Uterus (tissue), 2 donors: ENCODE measurements around the gene TSPAN32.

Experiments
- POLR2A ChIP-seq, 2 donors: fragments of 450-650 bp; IDR thresholded peaks; one replicate each; pipeline ENCODE4 v1.6.1; 2016; ENCODE audit warnings: antibody characterized with exemption in 2 of 2, mild to moderate bottlenecking in 1 of 2, moderate library complexity in 1 of 2
- TF ChIP-seq, protein P1 (sequence below), 4 experiments: fragments of 200-600 bp in 2 of 4; fragments of 450-650 bp in 2 of 4; sonication (generic) in 2 of 4; IDR thresholded peaks; one replicate each; pipeline ENCODE4 v1.5.1; 2016 to 2019; ENCODE audit warnings: antibody characterized with exemption in 4 of 4, mild to moderate bottlenecking in 2 of 4, moderate library complexity in 1 of 4

- TF ChIP-seq, protein P1, sequence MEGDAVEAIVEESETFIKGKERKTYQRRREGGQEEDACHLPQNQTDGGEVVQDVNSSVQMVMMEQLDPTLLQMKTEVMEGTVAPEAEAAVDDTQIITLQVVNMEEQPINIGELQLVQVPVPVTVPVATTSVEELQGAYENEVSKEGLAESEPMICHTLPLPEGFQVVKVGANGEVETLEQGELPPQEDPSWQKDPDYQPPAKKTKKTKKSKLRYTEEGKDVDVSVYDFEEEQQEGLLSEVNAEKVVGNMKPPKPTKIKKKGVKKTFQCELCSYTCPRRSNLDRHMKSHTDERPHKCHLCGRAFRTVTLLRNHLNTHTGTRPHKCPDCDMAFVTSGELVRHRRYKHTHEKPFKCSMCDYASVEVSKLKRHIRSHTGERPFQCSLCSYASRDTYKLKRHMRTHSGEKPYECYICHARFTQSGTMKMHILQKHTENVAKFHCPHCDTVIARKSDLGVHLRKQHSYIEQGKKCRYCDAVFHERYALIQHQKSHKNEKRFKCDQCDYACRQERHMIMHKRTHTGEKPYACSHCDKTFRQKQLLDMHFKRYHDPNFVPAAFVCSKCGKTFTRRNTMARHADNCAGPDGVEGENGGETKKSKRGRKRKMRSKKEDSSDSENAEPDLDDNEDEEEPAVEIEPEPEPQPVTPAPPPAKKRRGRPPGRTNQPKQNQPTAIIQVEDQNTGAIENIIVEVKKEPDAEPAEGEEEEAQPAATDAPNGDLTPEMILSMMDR (IDR thresholded peaks at IDR 0.05): no peak
- TF ChIP-seq POLR2A (IDR thresholded peaks at IDR 0.05): no peak
These were observed 4.2 kb upstream of the TSPAN32 start for GRCh38 chr11:2297623-2298030.
